Measurements from ENCODE around the gene SHQ1.

DNA sequence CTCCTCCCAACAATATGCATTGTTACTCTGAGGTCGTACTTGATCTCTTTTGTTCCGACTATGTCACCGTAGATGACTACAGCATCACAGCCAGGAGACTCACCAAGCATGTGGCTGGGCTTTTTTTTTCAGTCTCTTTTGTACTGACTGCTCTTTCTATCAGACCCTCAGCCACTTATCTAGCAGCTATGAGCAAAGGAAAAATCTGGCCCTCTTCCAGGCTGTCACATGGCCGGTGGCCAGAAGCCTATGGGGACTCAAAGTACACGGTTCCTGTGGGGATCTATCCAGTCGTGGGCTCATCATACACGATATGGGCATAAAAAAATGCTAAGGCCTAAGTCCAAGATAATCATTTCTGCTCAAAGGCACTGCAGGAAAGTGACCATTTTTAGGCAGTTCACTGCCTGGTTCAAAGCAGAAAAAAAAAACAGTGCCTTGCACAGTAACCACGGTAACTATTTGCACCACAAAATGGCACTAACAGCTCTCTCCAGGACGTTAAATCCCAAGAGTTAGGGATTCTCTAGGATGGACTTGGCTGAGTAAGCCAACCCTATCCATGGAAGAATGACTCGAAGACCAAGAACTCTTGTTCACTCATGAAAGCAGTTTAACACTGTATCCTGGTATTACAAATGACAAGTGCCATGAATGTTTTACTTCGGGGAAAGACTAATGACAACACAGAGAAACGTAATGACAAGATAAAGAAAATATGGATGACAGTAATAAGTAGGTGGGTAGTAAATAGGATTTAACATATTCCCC is 50.3 kb downstream of the SHQ1 start:
- TF ChIP-seq EP300 (IDR thresholded peaks at IDR 0.05), result no peak
- no peak for TF ChIP-seq POLR2A (IDR thresholded peaks at IDR 0.05)
